Skeletal muscle tissue (tissue), 4 donors: ENCODE results near the gene THOP1. TPM values are rescaled to one million over a fixed set of nuclear protein-coding genes. Genes with fewer than 3 reads are reported as not detected.

ENCODE experiments used
- H3K27ac ChIP-seq: one replicate; pipeline ENCODE4 v1.7.0; 2013; ENCODE audit warnings: mild to moderate bottlenecking, low read depth, low read length, inconsistent platforms
- H3K27me3 ChIP-seq, 3 donors: one replicate each; pipeline ENCODE4 v1.7.0; 2013; ENCODE audit warnings: low read length in 3 of 3; ENCODE audit not compliant: control insufficient read depth in 3 of 3, insufficient read depth in 3 of 3
- H3K36me3 ChIP-seq, 3 donors: one replicate each; pipeline ENCODE4 v1.7.0; 2013; ENCODE audit warnings: low read length in 3 of 3; ENCODE audit not compliant: control insufficient read depth in 3 of 3, insufficient read depth in 3 of 3
- H3K4me1 ChIP-seq, 3 donors: one replicate each; pipeline ENCODE4 v1.7.0; 2013; ENCODE audit warnings: low read length in 3 of 3, mild to moderate bottlenecking in 3 of 3; ENCODE audit not compliant: control insufficient read depth in 3 of 3, insufficient read depth in 3 of 3
- H3K4me3 ChIP-seq, 3 donors: one replicate each; pipeline ENCODE4 v1.7.0; 2013; ENCODE audit warnings: low read length in 3 of 3
- H3K9ac ChIP-seq, 3 donors: one replicate each; pipeline ENCODE4 v1.7.0; 2013; ENCODE audit warnings: low read length in 3 of 3, mild to moderate bottlenecking in 3 of 3, moderate library complexity in 2 of 3, low read depth in 1 of 3
- H3K9me3 ChIP-seq, 3 donors: one replicate each; pipeline ENCODE4 v1.7.0; 2013; ENCODE audit warnings: low read length in 3 of 3; ENCODE audit not compliant: control insufficient read depth in 3 of 3
- total RNA-seq: library from RNA; depleted of rRNA; stranded (reverse); fragments of >200 nt; gene quantifications from one replicate; pipeline ENCODE4 v1.2.3, GENCODE V29; 2014
- donor health status: Osteomylitis.

THOP1 gene
- total RNA-seq, 1 donor from 2014 or later, result 34.4 TPM

- H3K4me1 ChIP-seq, result no peaks in the 10 kb centered on the region
- H3K4me3 ChIP-seq, result no peak overlapping the region
- peaks cover 0 to 8% (median 7%) of the 10 kb centered on the region in 3 donors for H3K9me3 ChIP-seq
- H3K27ac ChIP-seq, result no peak overlapping the region
- no peaks in the 10 kb centered on the region for H3K27me3 ChIP-seq
- no peak overlapping the region for H3K9ac ChIP-seq
- H3K36me3 ChIP-seq, result peaks cover 33 to 46% (median 37%) of the 10 kb centered on the region in 3 donors
These were observed 42.7 kb downstream of the THOP1 start for GRCh38 chr19:2827840-2828489.

- Histone ChIP-seq H3K4me3 (peak overlapping the region in 2 of 3 donors; percentile 6 to 41), H3K36me3 (peaks cover 39 to 46% (median 45%) of the 10 kb centered on the region in 3 donors), H3K9me3 (peaks cover 30 to 35% (median 32%) of the 10 kb centered on the region in 3 donors), H3K4me1 (no peaks in the 10 kb centered on the region), H3K9ac (no peak overlapping the region), H3K27me3 (no peaks in the 10 kb centered on the region), H3K27ac (no peak overlapping the region)
These were observed 49.1 kb downstream of the THOP1 start for GRCh38 chr19:2834294-2834871.

DNA sequence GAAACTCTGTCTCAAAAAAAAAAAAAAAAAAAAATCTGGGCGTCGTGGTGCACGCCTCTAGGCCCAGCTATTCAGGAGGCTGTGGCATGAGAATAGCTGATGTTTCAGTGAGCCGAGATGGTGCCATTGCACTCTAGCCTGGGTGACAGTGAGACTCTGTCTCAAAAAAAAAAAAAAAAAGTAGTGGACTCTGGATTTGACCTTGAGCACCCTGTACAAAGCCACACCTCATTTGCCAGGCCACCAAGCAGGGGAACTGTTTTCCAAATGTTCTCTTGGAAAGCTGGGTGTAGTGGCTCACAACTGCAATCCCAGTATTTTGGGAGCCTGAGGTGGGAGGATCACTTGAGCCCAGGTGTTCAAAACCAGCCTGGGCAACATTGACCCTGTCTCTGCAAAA, 52.1 kb downstream of the THOP1 start:
- Histone ChIP-seq H3K4me3 (no peak overlapping the region), H3K27me3 (no peaks in the 10 kb centered on the region), H3K9me3 (peaks cover 27 to 35% (median 31%) of the 10 kb centered on the region in 3 donors), H3K27ac (no peak overlapping the region), H3K36me3 (peaks cover 31 to 40% (median 40%) of the 10 kb centered on the region in 3 donors), H3K4me1 (peaks cover 4 to 8% (median 5%) of the 10 kb centered on the region in 3 donors), H3K9ac (no peak overlapping the region)

DNA sequence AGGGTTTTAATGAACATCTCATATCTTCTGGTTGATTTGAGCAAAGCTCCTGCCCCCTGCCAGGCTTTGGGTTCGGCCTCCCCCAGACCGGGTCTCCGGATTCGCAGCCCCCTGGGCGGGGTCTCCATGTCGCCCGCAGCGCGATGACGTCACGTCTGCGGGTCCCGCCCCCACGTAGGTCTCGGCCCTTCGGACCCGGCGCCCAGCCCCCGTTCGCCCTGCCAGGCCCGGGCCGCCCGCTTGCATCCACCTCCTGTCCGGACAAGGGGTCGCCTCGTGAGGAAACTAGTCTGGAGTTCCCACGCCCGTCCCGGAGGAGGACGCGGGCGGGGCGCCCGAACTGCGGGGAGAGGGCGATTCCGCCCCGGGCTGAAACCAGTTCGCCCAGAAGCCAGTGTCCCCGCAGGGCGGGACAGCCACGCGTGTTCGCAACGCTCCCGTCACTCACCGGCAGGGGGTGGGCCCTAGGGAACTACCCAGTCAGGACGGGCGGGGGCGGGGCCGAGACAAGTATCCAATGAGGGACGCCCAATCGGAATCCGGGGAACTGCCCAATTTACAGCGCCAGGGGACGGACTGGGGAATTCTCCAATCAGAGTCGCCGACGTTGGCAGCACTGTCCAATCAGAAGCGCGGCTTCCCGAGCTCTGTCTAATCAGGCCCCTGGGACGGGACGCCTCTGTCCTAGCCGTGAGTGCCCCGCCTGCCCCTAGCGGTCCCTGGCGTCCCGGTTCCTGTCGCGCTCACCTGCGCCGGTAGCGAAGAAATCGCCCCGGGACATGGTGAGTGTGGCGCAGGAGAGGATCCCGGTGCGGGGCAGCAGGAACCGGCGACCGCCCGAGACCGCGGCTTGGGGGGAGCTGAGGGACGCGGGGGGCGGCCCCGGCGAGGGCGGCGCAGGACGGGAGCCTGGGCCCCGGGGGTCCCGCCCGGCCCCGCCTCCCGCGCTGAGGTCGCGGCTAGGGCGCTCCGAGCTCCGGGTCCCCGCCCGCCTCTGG, 55.8 kb downstream of the THOP1 start, which contains the start of gene ZNF555:
TSS of gene ZNF555 (plus strand) at position 682 of the 998 bp plus-strand sequence. CDS start at position 780, 98 bp downstream.
- H3K9me3 ChIP-seq, result peaks cover 0 to 9% (median 6%) of the 10 kb centered on the region in 3 donors
- peaks cover 4 to 10% (median 8%) of the 10 kb centered on the region in 3 donors for H3K36me3 ChIP-seq
- H3K9ac ChIP-seq, result peak within 1 kb of the TSS; percentile 74 to 87 (median 79)
- peak within 1 kb of the TSS; percentile 86 for H3K27ac ChIP-seq
- H3K4me1 ChIP-seq, result peaks cover 17 to 23% (median 22%) of the 10 kb centered on the region in 3 donors
- no peaks in the 10 kb centered on the region for H3K27me3 ChIP-seq
- peak within 1 kb of the TSS; percentile 78 to 85 (median 83) for H3K4me3 ChIP-seq

DNA sequence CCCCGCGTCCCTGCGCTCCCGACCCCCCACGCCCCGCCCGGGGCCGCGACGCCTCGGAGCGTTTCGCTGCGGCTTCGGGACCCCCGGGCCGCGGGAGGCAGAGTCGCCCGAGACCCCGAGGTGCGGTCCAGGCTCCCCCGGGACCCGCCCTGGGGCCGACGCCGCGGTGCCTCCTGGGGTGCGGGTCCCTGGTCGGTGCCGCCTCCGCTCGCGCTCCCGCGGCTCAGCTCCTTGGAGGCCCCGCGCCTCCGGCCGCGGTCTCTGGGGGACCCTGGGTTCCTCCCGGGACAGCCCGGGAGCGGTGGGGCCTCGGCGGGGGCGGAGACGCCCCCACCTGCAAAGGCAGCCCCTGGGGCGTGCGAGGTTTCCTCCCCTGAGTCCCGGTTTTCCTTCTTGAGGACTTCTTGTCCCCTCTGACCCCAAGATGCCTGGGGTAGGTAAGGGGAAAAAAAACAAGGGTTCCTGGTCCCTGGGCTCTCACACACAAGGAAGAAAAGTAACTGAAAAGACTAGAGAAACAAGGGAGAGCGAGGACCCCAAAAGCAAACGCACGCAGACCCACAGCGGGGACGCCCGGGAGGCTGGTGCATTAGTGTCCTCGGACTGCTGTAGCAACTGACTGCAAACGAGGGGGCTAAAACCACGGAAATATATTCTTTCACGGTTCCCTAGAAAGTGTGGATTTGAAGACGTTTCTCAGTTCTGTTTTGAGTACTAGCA, 56.7 kb downstream of the THOP1 start:
- H3K4me1 ChIP-seq, result peaks cover 26 to 32% (median 30%) of the 10 kb centered on the region in 3 donors
- no peaks in the 10 kb centered on the region for H3K27me3 ChIP-seq
- H3K27ac ChIP-seq, result no peak overlapping the region
- peaks cover 0 to 7% (median 7%) of the 10 kb centered on the region in 3 donors for H3K36me3 ChIP-seq
- H3K4me3 ChIP-seq, result peak overlapping the region; percentile 78 to 83 (median 79)
- H3K9me3 ChIP-seq, result peaks cover 0 to 3% (median 2%) of the 10 kb centered on the region in 3 donors
- peak overlapping the region; percentile 74 to 87 (median 79) for H3K9ac ChIP-seq

DNA sequence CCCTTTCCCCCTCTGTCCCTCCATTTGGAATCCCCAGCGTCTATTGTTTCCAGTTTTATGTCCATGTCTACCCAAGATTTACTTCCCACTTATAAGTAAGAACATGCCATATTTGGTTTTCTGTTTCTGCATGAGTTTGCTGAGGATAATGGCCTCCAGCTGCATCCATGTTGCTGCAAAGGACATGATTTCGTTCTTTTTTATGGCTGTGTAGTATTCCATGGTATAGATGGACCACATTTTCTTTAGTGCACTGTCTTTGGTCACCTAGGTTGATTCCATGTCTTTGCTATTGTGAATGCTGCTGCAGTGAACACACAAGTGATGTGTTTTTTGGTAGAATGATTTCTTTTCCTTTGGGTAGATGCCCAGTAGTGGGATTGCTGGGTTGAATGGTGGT, 59.8 kb downstream of the THOP1 start:
- peaks cover 2 to 9% (median 7%) of the 10 kb centered on the region in 3 donors for H3K36me3 ChIP-seq
- H3K27me3 ChIP-seq, result no peaks in the 10 kb centered on the region
- no peak overlapping the region for H3K4me3 ChIP-seq
- peaks cover 32 to 40% (median 33%) of the 10 kb centered on the region in 3 donors for H3K4me1 ChIP-seq
- H3K9ac ChIP-seq, result no peak overlapping the region
- H3K27ac ChIP-seq, result no peak overlapping the region
- peaks cover 0 to 2% (median 2%) of the 10 kb centered on the region in 3 donors for H3K9me3 ChIP-seq

GRCh38 chr19:2846180-2846894, 61.0 kb downstream of the THOP1 start:
- peaks cover 2 to 9% (median 7%) of the 10 kb centered on the region in 3 donors for H3K9me3 ChIP-seq
- H3K4me1 ChIP-seq, result peaks cover 32 to 37% (median 33%) of the 10 kb centered on the region in 3 donors
- peak overlapping the region; percentile 47 to 61 (median 48) for H3K4me3 ChIP-seq
- H3K9ac ChIP-seq, result peak overlapping the region in 2 of 3 donors; percentile 46 to 71
- H3K27ac ChIP-seq, result peak overlapping the region; percentile 59
- no peaks in the 10 kb centered on the region for H3K27me3 ChIP-seq
- peaks cover 12 to 20% (median 16%) of the 10 kb centered on the region in 3 donors for H3K36me3 ChIP-seq

DNA sequence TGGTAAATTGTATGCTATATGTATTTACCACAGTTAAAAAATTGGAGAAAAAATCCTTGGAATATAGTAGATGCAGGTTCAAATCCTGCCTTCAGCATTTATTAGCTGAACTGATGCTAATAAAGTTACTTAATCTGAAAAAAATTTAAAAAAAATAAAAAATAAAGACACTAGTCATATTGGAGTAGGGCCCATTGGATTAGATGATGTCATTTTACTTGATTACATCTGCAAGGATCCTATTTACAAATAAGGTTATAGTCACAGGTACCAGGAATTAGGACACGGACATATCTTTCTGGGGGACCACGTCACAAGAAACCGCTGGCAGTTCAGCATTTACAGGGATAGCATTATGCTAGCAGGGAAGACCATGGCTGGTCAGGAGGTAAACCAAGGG, 62.2 kb downstream of the THOP1 start:
- no peaks in the 10 kb centered on the region for H3K27me3 ChIP-seq
- H3K9me3 ChIP-seq, result peaks cover 8 to 17% (median 10%) of the 10 kb centered on the region in 3 donors
- peaks cover 27 to 32% (median 28%) of the 10 kb centered on the region in 3 donors for H3K4me1 ChIP-seq
- H3K27ac ChIP-seq, result peak overlapping the region; percentile 59
- H3K4me3 ChIP-seq, result no peak overlapping the region
- no peak overlapping the region for H3K9ac ChIP-seq
- peaks cover 24 to 31% (median 26%) of the 10 kb centered on the region in 3 donors for H3K36me3 ChIP-seq
